LHCN-M2 (cell line): Measurements from ENCODE around the gene NTM. TPM values are rescaled to one million over a fixed set of nuclear protein-coding genes. Genes with fewer than 3 reads are reported as not detected.
"Not testable (repeated sequence)": the region's sequence is repeated elsewhere in the genome, so short reads cannot be mapped to it uniquely, and the experiment has no call there.

Experiments
- DNase-seq: peaks from one replicate; pipeline ENCODE4 v3.0.0-alpha.2; 2012; ENCODE audit warnings: low read depth
- total RNA-seq: library from RNA; depleted of rRNA; stranded (reverse); fragments of >200 nt; gene quantifications from 2 replicates; pipeline ENCODE4 v1.2.3, GENCODE V29; 2014

The NTM gene
- total RNA-seq, 1 experiment from 2014 or later = 45.6 TPM

GRCh38 chr11:131667566-131667965, 297.2 kb downstream of the NTM start:
- no peak for DNase-seq

- peak; percentile 21 for DNase-seq
Measured at GRCh38 chr11:131668500-131669400, 298.3 kb downstream of the NTM start.

GRCh38 chr11:131669401-131669780, 299.0 kb downstream of the NTM start:
- DNase-seq = no peak

GRCh38 chr11:131670876-131671275, 300.5 kb downstream of the NTM start:
- DNase-seq = no peak

- no peak for DNase-seq
Measured at GRCh38 chr11:131671320-131671719, 300.9 kb downstream of the NTM start.

DNA sequence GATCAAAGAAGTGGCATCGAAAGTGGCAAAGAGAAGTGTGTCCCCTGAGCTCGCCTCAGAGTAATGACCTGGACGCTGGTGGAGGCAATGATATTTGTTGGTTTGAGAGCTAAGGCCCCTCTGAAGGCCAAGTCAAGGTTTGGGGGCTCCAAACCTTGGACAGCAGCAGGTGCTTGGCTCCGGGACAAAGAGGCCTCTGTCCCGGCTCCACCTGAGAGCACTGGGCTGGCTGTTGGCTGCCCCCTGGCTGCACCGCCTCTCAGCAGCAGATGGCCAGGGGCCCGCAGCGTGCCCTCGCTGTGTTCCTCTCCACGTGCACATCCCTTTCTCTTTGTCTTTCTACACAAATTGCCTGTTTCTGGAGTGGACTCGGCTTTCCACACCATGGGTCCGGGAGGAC, 301.3 kb downstream of the NTM start:
- no peak for DNase-seq

DNA sequence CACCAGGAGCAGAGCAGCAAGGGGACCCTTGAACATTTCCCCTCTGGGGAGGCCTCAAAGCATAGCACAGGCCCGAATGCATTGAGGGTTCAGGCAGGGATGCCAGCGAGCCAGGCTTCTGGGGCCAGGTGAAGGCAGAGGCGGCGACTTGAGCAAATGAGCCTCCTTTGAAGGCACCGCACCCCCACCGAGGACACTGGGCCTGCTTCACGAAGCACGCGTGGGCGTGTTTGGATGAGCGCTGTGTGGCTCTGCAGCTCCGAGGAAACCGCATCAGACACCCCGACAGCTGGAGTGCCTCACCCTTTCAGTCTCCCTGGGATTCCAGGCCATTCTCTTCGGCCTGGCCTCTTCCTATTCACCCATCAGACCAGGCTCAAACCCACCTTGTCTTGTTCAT, 301.8 kb downstream of the NTM start:
- no peak for DNase-seq

DNA sequence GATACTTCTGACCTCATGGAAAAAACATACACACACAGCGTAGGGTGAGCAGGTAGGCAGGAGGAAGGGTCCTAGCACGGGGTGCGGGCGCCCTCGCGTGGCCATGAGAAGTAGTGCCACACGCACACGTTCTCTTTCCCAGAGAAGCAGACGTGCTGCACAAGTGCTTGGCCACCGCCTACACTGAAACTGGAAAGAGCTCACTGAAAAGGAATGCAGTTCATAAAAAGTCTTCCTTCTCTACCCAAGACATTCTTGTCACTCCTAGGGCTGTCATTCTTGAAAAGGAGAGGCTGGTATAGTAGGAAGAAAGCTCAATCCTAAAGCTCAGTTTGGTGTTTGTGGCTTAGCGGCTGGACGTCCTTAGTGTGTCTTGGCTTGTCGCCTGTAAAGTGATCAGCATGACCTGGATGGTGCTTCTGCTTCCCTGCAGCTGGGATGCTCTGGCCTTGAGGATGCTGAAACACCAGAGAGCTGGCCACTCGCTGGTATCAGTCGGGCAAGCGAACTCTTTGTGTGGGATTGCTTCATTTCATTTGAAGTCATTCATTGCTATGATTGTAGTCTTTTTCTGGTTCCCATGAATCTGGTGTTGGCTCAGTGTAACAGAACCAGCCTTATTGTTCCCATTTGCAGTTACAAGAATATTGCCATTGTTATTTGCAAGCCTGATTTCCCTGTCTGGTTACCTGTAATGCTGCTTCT, 303.8 kb downstream of the NTM start:
- DNase-seq = peak; percentile 65

GRCh38 chr11:131675121-131675888, 304.9 kb downstream of the NTM start:
- DNase-seq = peak; percentile 75

- DNase-seq = no peak
Measured at GRCh38 chr11:131677828-131678470, 307.5 kb downstream of the NTM start.

DNA sequence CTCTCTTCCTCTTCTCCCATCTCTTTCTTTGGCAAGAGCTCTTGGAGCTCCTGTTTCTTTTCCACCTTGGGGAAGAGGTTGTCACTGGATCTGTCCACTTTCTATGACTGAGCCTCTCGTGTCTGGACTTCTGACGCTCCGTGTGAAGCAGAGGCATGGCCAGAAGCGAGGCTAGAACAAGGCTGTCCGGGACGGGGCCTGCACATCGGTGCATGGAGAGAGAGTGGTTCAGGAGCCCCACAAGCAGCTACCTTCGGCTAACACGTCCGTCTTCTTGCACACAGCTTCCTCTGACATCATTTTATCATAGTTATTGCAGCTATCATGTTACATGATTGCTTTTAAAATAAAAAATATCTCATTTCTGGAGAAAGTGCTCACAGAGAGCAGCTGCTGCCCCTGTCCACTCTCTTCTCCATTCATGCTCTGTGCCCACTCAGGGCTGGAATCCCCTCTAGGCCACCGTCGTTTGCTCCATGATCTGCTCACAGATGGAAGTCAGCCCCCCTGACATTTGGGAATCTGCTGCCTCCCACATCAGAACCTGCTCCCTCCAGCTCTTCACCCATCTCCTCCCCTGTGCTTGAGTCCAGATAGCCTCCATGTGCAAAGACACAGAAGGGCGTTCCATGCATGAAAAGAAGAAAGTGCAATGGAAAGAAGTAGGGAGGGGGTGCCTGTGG, 308.4 kb downstream of the NTM start:
- DNase-seq = no peak

DNA sequence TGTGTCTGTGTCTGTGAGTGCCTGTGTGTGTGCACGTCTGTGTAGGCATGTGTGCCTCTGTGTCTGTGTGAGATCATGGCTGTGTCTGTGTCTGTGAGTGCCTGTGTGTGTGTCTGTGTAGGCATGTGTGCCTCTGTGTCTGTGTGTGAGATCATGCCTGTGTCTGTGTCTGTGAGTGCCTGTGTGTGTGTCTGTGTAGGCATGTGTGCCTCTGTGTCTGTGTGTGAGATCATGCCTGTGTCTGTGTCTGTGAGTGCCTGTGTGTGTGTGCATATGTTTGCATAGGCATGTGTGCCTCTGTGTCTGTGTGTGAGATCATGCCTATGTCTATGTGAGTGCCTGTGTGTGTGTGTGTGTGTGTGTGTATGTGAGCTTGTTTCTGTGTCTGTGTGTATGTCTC, 310.0 kb downstream of the NTM start:
- not testable (repeated sequence) for DNase-seq

GRCh38 chr11:131681920-131682319, 311.5 kb downstream of the NTM start:
- no peak for DNase-seq

DNA sequence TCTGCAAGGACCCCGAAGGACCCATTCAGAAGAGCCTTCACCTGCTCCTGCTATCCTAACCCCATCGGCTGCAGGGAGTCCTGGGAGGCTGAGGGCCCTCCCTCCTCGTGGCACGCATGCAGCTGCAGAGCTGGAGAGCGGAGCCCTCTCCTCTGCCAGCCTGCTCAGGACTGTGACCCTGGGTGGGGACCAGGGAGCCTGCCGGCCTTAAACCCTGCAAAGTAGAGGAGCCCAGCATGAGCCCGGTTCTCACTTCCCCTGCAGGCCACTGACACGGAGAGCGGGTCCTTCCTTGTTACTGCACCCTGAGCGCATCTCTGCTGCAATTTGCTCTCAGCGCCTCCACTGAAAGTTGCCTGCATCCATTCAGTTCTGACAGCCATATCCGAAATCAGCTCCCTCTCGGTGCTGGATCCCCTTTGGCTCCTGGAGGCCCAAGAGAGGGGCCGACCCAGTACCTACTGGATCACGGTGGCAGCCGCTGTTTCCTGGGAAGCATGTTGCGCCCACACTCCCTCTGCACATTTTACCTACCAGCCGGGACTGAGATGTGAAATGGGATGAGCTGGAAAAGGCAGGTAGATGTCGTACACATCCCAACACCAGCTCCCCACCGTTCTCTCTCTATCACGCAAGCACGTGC, 312.1 kb downstream of the NTM start:
- DNase-seq = no peak

- no peak for DNase-seq
Measured at GRCh38 chr11:131683131-131683530, 312.7 kb downstream of the NTM start.

DNA sequence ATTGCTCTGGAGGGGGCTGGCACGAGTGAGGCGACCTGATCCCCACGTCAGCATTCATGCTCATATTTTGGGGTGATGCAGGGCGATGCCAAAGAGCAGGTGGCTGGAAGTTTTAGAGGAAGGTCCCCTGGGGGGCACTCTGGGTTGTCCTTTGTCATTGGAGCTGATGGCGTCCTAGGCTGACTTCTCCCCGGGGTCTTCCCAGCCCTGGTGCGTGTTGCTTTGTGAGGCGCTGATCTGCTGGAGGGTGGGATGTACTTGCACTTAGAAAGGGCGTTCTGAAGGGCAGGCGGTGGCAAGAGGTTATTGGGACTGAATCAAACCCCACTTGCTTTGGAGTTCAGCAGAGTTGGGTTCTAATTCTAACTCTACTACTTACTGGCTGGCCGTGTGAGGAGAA, 313.3 kb downstream of the NTM start:
- DNase-seq = no peak

- no peak for DNase-seq
Measured at GRCh38 chr11:131684111-131685060, 314.0 kb downstream of the NTM start.

DNA sequence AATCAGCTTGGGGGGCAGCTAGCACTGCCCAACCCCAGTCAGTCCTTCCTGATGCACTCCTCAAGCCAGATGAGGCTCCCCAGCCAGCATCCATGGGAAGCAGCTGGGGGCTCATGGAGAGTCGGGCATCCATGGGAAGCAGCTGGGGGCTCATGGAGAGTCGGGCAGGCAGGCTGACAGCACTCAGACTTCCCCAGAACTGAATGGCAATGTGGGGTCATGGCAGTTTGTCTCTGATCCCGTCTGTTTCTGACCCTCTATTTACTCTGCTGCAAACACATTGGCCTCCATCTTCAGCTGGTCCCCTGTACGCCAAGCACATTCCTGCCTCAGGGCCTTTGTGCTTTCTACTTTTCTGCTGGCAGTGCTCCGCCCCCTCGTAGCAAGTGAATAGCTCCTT, 314.8 kb downstream of the NTM start:
- DNase-seq = no peak

DNA sequence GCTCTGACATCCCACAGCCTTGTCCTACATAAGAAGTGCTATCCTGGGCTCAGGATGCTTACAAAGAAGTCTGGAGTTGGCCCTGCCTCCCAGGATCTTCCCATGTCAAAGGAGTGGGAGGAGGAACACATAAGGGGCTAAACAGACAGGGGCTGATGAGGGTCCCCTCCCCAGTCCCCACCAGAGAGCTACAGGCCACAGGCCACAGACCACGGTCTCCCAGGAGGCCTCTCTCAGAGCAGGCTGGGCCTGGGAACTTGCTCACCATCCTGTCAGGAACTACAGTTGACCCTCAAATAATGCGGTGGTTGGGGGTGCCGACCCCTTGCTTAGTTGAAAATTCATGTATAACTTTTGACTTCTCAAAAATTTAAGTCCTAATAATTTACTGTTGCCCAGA, 315.5 kb downstream of the NTM start:
- DNase-seq = no peak
